ENCODE results near the gene HIGD2B. TPM values are rescaled to one million over a fixed set of nuclear protein-coding genes. Genes with fewer than 3 reads are reported as not detected.

HIGD2B gene
- total and polyA plus RNA-seq, 2 experiments from 2014 or later = not detected

DNA sequence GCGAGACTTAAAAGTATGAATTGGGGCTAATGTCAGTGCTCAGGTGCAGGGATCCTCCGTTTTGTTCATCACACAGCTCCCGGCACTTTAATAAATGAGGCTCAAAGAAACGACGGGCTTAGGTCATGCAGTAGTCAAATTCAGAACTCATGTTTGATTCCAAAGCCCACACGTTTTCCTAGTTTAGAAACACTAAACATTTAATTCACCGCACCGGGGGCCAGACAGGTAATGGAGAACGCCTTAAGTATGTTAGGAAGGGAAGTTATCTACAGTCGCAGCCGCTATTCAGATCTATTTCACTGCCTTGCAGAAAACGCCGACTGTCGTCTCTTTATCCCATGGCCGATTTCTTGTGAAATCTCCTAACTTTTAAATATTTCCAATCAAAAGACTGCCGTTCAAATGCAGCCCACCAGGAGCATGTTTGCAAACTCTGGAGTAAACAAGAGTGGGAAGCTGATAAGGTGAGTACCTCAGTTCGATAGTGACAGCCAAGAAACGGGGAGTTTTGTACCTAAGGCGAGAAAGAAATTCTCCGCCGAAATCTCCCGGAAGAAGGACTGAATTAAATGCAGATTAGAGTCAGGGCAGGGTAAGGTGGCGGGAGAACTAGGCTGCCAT lies 569 bp downstream of the HIGD2B start:
- Histone ChIP-seq H3K79me2 (ENCODE audit: insufficient read depth) (peaks cover 26% of the 10 kb centered on the region), H3K4me1 (ENCODE audit: insufficient read depth) (peaks cover 6% of the 10 kb centered on the region), H3K27ac (peak overlapping the region; percentile 87), H3K27me3 (replicated peaks; ENCODE audit: insufficient read depth) (peaks cover under 1% of the 10 kb centered on the region), H2AFZ (peak overlapping the region; percentile 99), H3F3A (ENCODE audit: insufficient read depth) (peaks cover 18% of the 10 kb centered on the region), H3K36me3 (ENCODE audit: low read depth) (no peaks in the 10 kb centered on the region), H3K9me3 (ENCODE audit: low read depth) (no peaks in the 10 kb centered on the region), H3K9me2 (ENCODE audit: insufficient read depth) (no peaks in the 10 kb centered on the region), H3K4me3 (peak overlapping the region; percentile 95), H3K9ac (peak overlapping the region; percentile 87), H3K4me2 (ENCODE audit: unreplicated experiment) (peak overlapping the region; percentile 99), H4K20me1 (ENCODE audit: insufficient read depth) (no peaks in the 10 kb centered on the region)
- TF ChIP-seq EZH2 (IDR thresholded peaks at IDR 0.05; ENCODE audit: insufficient read depth, poor library complexity, severe bottlenecking) (no peak), EZH2phosphoT487 (IDR thresholded peaks at IDR 0.05; ENCODE audit: insufficient read depth, low read depth) (no peak)
- WGBS, 2 experiments (ENCODE audit: low coverage in 1 of 2, low lambda C conversion rate in 2 of 2, missing lambda C conversion rate in 2 of 2) = 30 to 31% methylated on average over 23 of the region's 23 CpGs
- in situ Hi-C loops (cut with MboI) = no loop called here
- DNase-seq = no peak

DNA sequence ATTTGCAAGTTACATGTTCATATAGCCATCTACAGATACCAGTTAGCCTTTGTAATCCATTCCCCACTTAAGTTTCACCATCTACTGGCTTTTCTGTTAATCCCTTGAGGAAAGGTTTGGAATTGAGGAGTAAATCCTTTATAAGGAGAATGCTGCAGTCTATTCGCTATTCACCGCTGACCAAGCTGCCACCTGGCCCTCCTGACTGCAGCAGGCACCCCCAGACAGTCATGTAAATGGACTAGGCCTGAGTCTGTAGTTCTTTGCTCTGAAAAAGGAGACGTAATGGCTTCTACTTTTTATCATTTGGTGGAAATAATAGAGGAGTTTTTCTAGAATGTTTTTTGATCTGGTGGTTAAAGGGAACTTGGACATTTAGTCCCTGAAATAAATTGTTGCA lies 3.2 kb downstream of the HIGD2B start:
- Histone ChIP-seq H3K79me2 (ENCODE audit: insufficient read depth) (peaks cover 7% of the 10 kb centered on the region; the same call in 1 of the 2 replicates), H2AFZ (no peak overlapping the region), H3K27ac (no peak overlapping the region), H3F3A (ENCODE audit: insufficient read depth) (peaks cover 18% of the 10 kb centered on the region), H4K20me1 (ENCODE audit: insufficient read depth) (no peaks in the 10 kb centered on the region), H3K4me2 (ENCODE audit: unreplicated experiment) (no peak overlapping the region), H3K4me1 (ENCODE audit: insufficient read depth) (peaks cover 6% of the 10 kb centered on the region), H3K4me3 (no peak overlapping the region), H3K36me3 (ENCODE audit: low read depth) (no peaks in the 10 kb centered on the region), H3K27me3 (replicated peaks; ENCODE audit: insufficient read depth) (peaks cover 20% of the 10 kb centered on the region), H3K9ac (no peak overlapping the region), H3K9me2 (ENCODE audit: insufficient read depth) (no peaks in the 10 kb centered on the region), H3K9me3 (ENCODE audit: low read depth) (no peaks in the 10 kb centered on the region)
- no peak for DNase-seq
- TF ChIP-seq EZH2phosphoT487 (IDR thresholded peaks at IDR 0.05; ENCODE audit: insufficient read depth, low read depth) (no peak), EZH2 (IDR thresholded peaks at IDR 0.05; ENCODE audit: insufficient read depth, poor library complexity, severe bottlenecking) (no peak)
- in situ Hi-C loops (cut with MboI) = no loop called here
- WGBS, 2 experiments (ENCODE audit: low coverage in 1 of 2, low lambda C conversion rate in 2 of 2, missing lambda C conversion rate in 2 of 2) = 84 to 86% methylated on average over 3 of the region's 3 CpGs

- WGBS, 2 experiments (ENCODE audit: low coverage in 1 of 2, low lambda C conversion rate in 2 of 2, missing lambda C conversion rate in 2 of 2) = 36 to 45% methylated on average over 3 of the region's 3 CpGs
- Histone ChIP-seq H4K20me1 (ENCODE audit: insufficient read depth) (no peaks in the 10 kb centered on the region), H3K36me3 (ENCODE audit: low read depth) (no peaks in the 10 kb centered on the region)
Measured at GRCh38 chr15:72680931-72681330, 5.1 kb downstream of the HIGD2B start.

DNA sequence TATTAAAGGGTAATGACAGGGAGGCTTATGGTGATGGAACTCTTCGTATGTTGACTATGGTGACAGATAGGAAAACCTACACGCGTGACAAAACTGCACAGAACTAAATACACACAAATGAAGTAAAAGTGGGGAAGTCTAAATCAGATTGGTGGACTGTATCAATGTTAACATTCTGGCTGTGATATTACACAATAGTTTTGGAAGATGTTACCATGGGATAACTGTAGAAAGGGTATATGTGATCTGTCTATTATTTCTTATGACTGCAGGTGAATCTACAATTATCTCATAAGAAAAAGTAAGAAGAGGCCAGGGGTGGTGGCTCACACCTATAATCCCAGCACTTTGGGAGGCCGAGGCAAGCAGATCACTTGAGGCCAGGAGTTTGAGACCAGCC lies 9.1 kb downstream of the HIGD2B start:
- WGBS, 2 experiments (ENCODE audit: low coverage in 1 of 2, low lambda C conversion rate in 2 of 2, missing lambda C conversion rate in 2 of 2) = 76% methylated on average over 4 of the region's 4 CpGs
- TF ChIP-seq EZH2phosphoT487 (IDR thresholded peaks at IDR 0.05; ENCODE audit: insufficient read depth, low read depth) = no peak
- no peak for TF ChIP-seq EZH2 (IDR thresholded peaks at IDR 0.05; ENCODE audit: insufficient read depth, poor library complexity, severe bottlenecking)
- Histone ChIP-seq H3K9ac (no peak overlapping the region), H3K4me1 (ENCODE audit: insufficient read depth) (no peaks in the 10 kb centered on the region), H3K9me3 (ENCODE audit: low read depth) (no peaks in the 10 kb centered on the region), H3F3A (ENCODE audit: insufficient read depth) (no peaks in the 10 kb centered on the region), H3K9me2 (ENCODE audit: insufficient read depth) (no peaks in the 10 kb centered on the region), H3K4me2 (ENCODE audit: unreplicated experiment) (no peak overlapping the region), H3K27ac (no peak overlapping the region), H2AFZ (no peak overlapping the region), H3K79me2 (ENCODE audit: insufficient read depth) (no peaks in the 10 kb centered on the region), H3K36me3 (ENCODE audit: low read depth) (no peaks in the 10 kb centered on the region), H4K20me1 (ENCODE audit: insufficient read depth) (no peaks in the 10 kb centered on the region), H3K4me3 (no peak overlapping the region), H3K27me3 (replicated peaks; ENCODE audit: insufficient read depth) (peaks cover 38% of the 10 kb centered on the region)
- DNase-seq = no peak
- in situ Hi-C loops (cut with MboI) = loop anchor here (10.0 kb wide), 2 partner anchors 52 to 82 kb away; no protein-coding TSS in a partner anchor

More at GRCh38 chr15:72680931-72681330, 5.1 kb downstream of the HIGD2B start:
- no peak overlapping the region for H3K4me3 ChIP-seq
- no peaks in the 10 kb centered on the region for H3K79me2 ChIP-seq (ENCODE audit: insufficient read depth)
- H3K9ac ChIP-seq = no peak overlapping the region
- peaks cover 21% of the 10 kb centered on the region for H3K27me3 ChIP-seq (replicated peaks; ENCODE audit: insufficient read depth)
- no peak overlapping the region for H3K4me2 ChIP-seq (ENCODE audit: unreplicated experiment)
- H3F3A ChIP-seq (ENCODE audit: insufficient read depth) = peaks cover 11% of the 10 kb centered on the region; the same call in 1 of the 2 replicates
- H2AFZ ChIP-seq = no peak overlapping the region
- no peaks in the 10 kb centered on the region for H3K9me2 ChIP-seq (ENCODE audit: insufficient read depth)
- H3K9me3 ChIP-seq (ENCODE audit: low read depth) = no peaks in the 10 kb centered on the region
- in situ Hi-C loops (cut with MboI) = no loop called here
- TF ChIP-seq EZH2phosphoT487 (IDR thresholded peaks at IDR 0.05; ENCODE audit: insufficient read depth, low read depth) = no peak
- no peak for TF ChIP-seq EZH2 (IDR thresholded peaks at IDR 0.05; ENCODE audit: insufficient read depth, poor library complexity, severe bottlenecking)
- H3K4me1 ChIP-seq (ENCODE audit: insufficient read depth) = peaks cover 6% of the 10 kb centered on the region
- DNase-seq = no peak
- no peak overlapping the region for H3K27ac ChIP-seq

Measured in GM23248 (cell line).